HG03457 (cell line): Measurements from ENCODE around the gene ATP12A.

Experiments used
- ATAC-seq: cut with Tn5 transposase; IDR thresholded peaks from one replicate; pipeline ENCODE4 v1.9.1; 2021; ENCODE audit warnings: moderate number of reproducible peaks; ENCODE audit not compliant: unreplicated experiment

ATP12A gene

DNA sequence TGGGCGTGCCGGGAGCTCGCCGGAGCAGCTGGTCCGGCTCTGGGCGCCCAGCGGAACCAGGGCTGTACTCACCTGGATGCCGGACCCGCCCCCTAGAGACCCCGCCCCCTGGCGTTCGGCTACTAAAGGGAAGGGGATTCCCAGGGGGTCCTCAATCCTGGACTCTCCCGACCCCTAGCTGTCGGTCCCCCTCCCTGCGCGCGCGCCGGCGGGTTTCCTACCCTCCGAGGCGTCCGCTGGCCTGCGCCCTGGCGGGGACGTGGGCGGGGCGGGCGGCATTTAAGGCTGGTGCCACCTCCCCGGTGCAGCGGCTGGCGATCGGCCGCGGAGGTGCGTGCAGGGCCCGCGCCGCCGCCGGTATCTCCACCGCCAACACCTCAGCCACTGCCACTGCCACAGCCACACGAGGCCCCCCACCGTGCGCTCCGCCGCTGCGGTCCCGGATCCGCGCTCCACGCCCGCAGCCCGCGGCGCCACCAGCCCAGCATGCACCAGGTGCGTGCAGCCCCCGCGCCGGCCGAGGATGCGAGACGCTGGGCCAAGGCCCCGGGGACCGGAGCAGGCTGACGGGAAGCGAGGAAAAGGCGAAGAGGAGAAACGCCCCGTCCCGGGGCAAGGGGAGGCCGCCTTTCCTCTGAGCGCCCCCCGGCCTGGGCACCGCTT lies at the start of gene ATP12A:
Gene ATP12A (plus strand): TSS at position 151 of the 663 bp plus-strand sequence. CDS start 336 bp downstream, at position 487.
- no peak for ATAC-seq

GRCh38 chr13:24630851-24631620 lies 49.2 kb upstream of the ATP12A start:
- no peak for ATAC-seq

- no peak for ATAC-seq
Observed at GRCh38 chr13:24631922-24632321, 48.3 kb upstream of the ATP12A start.

GRCh38 chr13:24632382-24633121 lies 47.7 kb upstream of the ATP12A start:
- ATAC-seq, result no peak

- no peak for ATAC-seq
Observed at GRCh38 chr13:24636776-24637175, 43.4 kb upstream of the ATP12A start.

- no peak for ATAC-seq
Observed at GRCh38 chr13:24638096-24638495, 42.1 kb upstream of the ATP12A start.

- no peak for ATAC-seq
Observed at GRCh38 chr13:24640752-24641151, 39.5 kb upstream of the ATP12A start.

DNA sequence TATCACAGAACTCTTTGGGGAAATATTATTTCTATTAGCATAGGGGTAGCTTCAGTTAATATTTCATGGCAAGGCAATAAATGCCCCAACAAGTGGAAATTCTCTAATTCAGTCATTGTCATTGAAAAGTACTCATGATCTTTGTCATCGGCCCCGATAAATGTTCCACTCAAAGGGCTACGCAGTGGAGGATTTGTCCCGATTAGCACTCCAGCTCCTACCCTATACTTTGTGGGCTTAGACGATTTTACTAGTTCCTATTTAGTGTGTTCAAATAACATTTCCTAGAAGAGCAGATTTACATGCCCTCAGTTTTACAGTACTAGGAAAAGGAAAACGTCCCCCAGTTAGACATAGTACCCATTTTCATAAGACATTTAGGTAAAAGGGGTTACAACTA lies 38.0 kb upstream of the ATP12A start:
- no peak for ATAC-seq

- no peak for ATAC-seq
Observed at GRCh38 chr13:24644036-24644435, 36.2 kb upstream of the ATP12A start.

DNA sequence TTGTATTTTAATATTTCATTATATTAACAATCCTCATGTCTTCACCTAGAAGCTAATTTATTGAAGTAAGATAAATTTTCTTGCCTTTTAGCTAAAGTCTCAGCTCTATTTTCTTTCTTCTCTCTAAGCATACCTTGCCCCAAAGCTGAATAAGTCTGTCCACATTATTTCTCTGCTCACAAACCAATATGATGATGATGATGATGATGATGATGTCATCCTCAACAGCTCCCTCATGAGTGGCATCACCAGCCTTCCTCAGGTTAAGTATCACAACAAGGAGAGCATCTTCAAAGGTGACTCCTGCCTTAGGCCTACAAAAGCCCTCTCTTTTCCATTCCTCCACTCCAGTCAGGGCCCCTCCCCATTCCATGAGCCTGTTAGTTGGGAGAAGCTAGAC lies 31.9 kb upstream of the ATP12A start:
- no peak for ATAC-seq

DNA sequence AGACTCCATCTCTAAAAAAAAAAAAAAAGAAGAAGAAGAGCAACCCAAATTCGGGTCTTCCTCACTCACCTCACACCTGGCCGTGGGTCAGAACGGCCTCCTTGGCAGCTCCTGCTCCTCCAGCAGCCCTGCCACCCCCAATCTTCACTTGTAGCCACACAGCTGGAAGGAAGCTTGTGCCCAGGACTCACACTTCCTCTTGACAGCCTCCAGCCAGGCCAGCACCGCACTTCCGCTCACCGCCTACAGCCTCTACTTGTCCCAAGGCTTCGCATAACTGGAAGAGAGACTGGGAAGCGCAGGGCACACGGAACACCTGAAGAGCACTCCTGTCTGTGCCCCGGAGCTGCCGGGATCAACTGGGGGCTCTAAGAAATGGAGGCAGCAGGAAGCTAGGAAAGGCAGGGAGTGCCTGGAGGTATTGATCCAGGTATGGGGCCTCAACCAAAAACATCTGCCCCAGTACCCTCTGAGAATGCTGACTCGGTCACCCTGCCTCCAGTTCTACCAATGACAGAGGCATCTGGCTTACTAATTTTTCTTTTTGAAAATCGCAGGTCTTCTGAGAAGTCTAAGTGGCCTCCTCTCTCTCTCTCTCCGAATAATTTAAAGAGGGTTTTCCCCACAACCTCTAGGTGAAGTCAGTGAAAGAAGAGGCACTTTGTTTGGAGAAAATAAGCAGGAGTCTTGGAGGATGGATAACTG lies 31.1 kb upstream of the ATP12A start:
- no peak for ATAC-seq

DNA sequence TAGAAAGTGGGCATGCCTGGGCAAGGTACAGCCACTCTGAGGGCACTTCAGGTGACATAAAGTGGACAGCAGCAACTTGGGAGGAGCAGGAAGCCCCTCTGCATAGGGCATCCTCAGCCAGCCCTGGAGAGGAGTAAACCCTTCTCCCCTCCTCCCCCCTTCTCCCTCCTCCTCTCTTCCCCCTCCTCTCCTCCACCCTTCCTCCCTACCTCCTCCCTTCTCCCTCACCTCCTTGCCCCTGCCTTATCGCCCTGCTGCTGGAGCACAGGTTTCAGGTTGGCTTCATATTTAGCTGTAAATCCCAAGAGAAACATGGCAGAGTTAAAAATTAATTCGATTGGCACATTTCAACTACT lies 30.5 kb upstream of the ATP12A start:
- no peak for ATAC-seq

DNA sequence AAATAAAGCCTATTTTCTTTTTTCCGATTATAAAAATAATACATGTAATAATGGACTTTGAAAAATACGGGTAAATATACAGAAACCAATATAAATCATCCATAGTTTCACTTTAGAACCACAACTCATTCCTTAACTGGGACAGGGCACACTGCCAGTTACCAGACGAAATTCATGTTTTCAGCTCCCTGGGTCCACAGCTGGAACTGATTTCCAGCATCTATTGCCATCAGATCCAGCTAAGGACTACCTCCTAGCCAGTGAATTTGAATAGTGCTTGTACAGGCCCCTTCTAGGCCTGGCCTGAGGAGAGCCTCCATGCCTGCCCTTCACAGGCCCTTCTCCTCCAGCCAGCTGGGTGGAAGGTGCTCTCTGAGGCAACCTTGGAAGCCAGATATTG lies 30.0 kb upstream of the ATP12A start:
- ATAC-seq, result no peak

DNA sequence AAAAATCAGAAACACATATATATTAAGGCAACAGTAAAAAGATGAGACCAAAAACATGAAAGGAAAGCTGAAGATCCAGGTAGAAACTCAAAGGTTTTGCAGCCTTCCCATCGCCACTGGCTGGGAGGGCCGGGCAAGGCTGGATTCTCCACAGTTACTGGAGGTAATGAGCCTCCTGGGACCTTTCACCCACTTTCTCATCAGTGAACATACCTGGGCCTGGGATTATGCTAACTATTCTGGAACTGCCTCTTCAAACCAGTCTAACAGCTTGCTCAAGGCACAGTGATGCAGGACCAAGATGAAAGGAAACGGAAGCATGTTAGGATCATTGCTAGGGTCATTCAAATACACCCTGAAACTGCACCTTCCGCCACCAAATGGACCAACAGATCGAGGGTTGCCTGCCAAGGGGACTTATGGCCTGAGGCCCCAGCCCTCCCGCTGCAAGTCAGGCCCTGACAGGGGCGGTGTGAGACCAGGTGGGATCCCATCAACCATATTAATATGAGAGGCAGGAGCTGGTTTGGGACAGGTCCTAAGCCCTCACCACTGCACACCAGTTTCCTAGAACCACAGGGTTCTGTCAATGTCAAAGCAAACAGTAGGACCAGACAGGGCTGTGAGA lies 28.4 kb upstream of the ATP12A start:
- ATAC-seq, result no peak

DNA sequence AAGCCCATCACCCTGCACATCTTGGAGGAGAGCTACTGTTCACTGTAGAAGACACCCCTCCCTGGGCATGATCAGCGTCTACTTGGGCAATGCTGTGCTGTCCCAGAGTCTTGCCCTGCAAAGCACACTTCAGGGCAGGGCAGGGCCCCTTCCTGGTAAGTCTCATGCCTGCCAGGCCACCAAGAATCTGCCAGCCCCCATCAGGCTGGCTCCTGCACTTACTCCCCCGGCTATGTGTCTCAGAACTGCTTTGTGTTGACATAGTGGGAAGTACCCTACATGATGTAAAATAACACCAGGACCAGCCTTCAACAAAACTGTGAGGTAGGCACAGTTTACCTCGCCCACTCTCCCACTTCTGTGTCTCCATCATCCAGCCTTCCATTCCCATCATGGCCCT lies 27.8 kb upstream of the ATP12A start:
- no peak for ATAC-seq

GRCh38 chr13:24654741-24655140 lies 25.5 kb upstream of the ATP12A start:
- no peak for ATAC-seq

DNA sequence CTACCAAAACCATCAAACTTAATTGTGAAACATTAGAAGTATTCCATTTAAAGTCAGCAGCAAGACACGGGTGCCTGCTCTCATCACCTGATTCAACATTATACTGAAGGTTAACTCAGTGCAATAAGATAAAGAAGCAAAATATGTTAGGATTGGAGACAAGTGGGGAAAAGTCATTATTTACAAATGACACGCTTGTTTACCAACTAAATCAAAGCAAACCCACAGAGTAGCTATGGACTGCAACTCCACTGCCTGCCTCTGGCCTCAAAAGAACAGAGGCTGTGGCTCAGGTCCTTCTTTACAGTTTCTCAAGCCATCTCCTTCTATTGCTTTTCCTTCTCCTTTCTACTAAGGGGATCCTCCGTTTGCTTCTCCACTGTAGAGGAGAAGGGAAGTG lies 21.0 kb upstream of the ATP12A start:
- ATAC-seq, result no peak

- ATAC-seq, result no peak
Observed at GRCh38 chr13:24660023-24660741, 20.0 kb upstream of the ATP12A start.

GRCh38 chr13:24661713-24662112 lies 18.5 kb upstream of the ATP12A start:
- no peak for ATAC-seq
